ENCODE results near the gene VHLL. TPM values are rescaled to one million over a fixed set of nuclear protein-coding genes. Genes with fewer than 3 reads are reported as not detected.

Gene VHLL
- total RNA-seq, 1 experiment from 2014 or later = not detected

DNA sequence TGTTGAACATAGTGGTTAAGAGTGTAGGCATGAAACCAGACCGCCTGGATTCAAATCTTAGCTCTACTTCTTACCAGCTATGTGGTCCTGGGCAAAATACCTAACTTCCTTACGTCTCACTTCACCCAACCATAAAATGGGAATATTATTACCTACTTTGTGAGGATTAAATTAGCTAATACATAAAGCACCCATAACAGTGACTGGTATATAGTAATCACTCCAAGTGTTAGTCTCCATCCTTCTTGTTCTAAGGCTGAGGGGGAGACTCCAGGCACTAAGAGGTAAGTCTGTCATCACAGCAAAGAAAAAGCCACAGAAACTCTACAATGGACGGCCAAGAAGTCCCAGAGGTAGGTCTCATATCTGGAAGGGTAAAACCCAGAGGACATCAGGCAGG lies 19.3 kb downstream of the VHLL start:
- no peaks in the 10 kb centered on the region for H3K9me3 ChIP-seq (ENCODE audit: control insufficient read depth, low read depth, low read length)
- no peak overlapping the region for H2BK12ac ChIP-seq (ENCODE audit: insufficient read length, low read depth, low read length)
- WGBS (ENCODE audit: extremely low coverage, insufficient read length, low lambda C conversion rate) = no CpG with 5 or more reads among the region's 3 CpGs
- no peak overlapping the region for H3K23ac ChIP-seq (ENCODE audit: insufficient read length, low read depth, low read length)
- H2BK120ac ChIP-seq (ENCODE audit: low read depth, low read length, poor library complexity, severe bottlenecking) = no peak overlapping the region
- H3K4me2 ChIP-seq (ENCODE audit: insufficient read depth, insufficient read length, low read length) = no peak overlapping the region
- no peak overlapping the region for H2AFZ ChIP-seq (ENCODE audit: low read length)
- H3K79me1 ChIP-seq (ENCODE audit: insufficient read depth, low read depth, low read length, poor library complexity, severe bottlenecking) = peaks cover 5% of the 10 kb centered on the region
- H3K56ac ChIP-seq (ENCODE audit: insufficient read length, low read depth, low read length) = no peak overlapping the region
- H4K8ac ChIP-seq (replicated peaks; ENCODE audit: insufficient read length, low read depth, low read length) = no peak overlapping the region
- no peak overlapping the region for H2BK20ac ChIP-seq (ENCODE audit: low read depth, low read length, poor library complexity, severe bottlenecking)
- no peaks in the 10 kb centered on the region for H3K27me3 ChIP-seq (ENCODE audit: insufficient read depth, low read length)
- H3K23me2 ChIP-seq (ENCODE audit: insufficient read length, low read depth, low read length, poor library complexity, severe bottlenecking) = peaks cover 12% of the 10 kb centered on the region
- no peaks in the 10 kb centered on the region for H4K20me1 ChIP-seq (ENCODE audit: control insufficient read depth, insufficient read depth, insufficient read length)
- no peak overlapping the region for H3K14ac ChIP-seq (ENCODE audit: insufficient read depth, low read length)
- Mint-ChIP-seq H3K27ac (no peak overlapping the region), H3K4me3 (peak overlapping the region in 1 of 2 experiments; percentile 26; a peak in 2 of 5 replicates), H3K9me3 (no peaks in the 10 kb centered on the region), H3K27me3 (ENCODE audit: low read depth) (no peaks in the 10 kb centered on the region; the same call in 1 of the 2 replicates), H3K4me1 (peaks cover 24 to 29% of the 10 kb centered on the region in 2 experiments), H3K36me3 (ENCODE audit: insufficient read depth in 1 of 3, low read depth in 3 of 3) (peaks cover 35 to 47% (median 40%) of the 10 kb centered on the region in 3 experiments; a peak in 6 of 7 replicates)
- H2BK15ac ChIP-seq (ENCODE audit: low read depth, low read length) = no peak overlapping the region
- H3K27ac ChIP-seq (ENCODE audit: insufficient read length, low read depth, low read length) = no peak overlapping the region
- no peak overlapping the region for H2BK5ac ChIP-seq (ENCODE audit: insufficient read length, low read length)
- H3K4me1 ChIP-seq (ENCODE audit: insufficient read depth, low read length) = no peaks in the 10 kb centered on the region
- H3T11ph ChIP-seq (ENCODE audit: low read length) = no peak overlapping the region
- TF ChIP-seq, protein P1, sequence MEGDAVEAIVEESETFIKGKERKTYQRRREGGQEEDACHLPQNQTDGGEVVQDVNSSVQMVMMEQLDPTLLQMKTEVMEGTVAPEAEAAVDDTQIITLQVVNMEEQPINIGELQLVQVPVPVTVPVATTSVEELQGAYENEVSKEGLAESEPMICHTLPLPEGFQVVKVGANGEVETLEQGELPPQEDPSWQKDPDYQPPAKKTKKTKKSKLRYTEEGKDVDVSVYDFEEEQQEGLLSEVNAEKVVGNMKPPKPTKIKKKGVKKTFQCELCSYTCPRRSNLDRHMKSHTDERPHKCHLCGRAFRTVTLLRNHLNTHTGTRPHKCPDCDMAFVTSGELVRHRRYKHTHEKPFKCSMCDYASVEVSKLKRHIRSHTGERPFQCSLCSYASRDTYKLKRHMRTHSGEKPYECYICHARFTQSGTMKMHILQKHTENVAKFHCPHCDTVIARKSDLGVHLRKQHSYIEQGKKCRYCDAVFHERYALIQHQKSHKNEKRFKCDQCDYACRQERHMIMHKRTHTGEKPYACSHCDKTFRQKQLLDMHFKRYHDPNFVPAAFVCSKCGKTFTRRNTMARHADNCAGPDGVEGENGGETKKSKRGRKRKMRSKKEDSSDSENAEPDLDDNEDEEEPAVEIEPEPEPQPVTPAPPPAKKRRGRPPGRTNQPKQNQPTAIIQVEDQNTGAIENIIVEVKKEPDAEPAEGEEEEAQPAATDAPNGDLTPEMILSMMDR (conservative IDR thresholded peaks at IDR 0.05) = no peak
- H2AK5ac ChIP-seq (ENCODE audit: insufficient read length, low read length) = no peak overlapping the region
- H3K4ac ChIP-seq (ENCODE audit: low read depth, low read length) = no peak overlapping the region
- H3K18ac ChIP-seq (ENCODE audit: insufficient read length, low read depth, low read length) = no peak overlapping the region
- H3K79me2 ChIP-seq (ENCODE audit: insufficient read depth, low read length) = peaks cover 22% of the 10 kb centered on the region
- H4K91ac ChIP-seq (ENCODE audit: insufficient read length, low read depth, low read length) = no peak overlapping the region
- DNase-seq = no peak
- no peak overlapping the region for H4K5ac ChIP-seq (ENCODE audit: insufficient read length, low read depth, low read length)
- no peak overlapping the region for H3K9ac ChIP-seq (ENCODE audit: extremely low read depth, insufficient read length, low read length)
